Pancreas (tissue), 10 donors: Measurements from ENCODE around the gene HOXA9. TPM values are rescaled to one million over a fixed set of nuclear protein-coding genes. Genes with fewer than 3 reads are reported as not detected.

ENCODE experiments used
- ATAC-seq, 4 donors: fragments of 200-7000 bp; cut with Tn5 transposase; one replicate each; pipeline versions ENCODE4 v1.8.0 to v1.9.1; 2020; ENCODE audit warnings: mild to moderate bottlenecking in 4 of 4, moderate library complexity in 4 of 4
- DNase-seq, 6 donors: peaks; one replicate each; pipeline ENCODE4 v3.0.0-alpha.2; 2020
- FAIRE-seq: peaks from 2 replicates; lab custom pipeline; 2012; peaks lifted over from hg19 to GRCh38; lab: Jason Lieb, UNC
- H3K27ac ChIP-seq, 4 donors: fragments of 200-600 bp; sonication (generic); 1 replicate in 3 of 4; 2 replicates in 1 of 4; pipeline versions ENCODE4 v1.5.0 to v1.8.0; 2020
- H3K27me3 ChIP-seq, 4 donors: fragments of 200-600 bp; one replicate each; pipeline ENCODE4 v1.8.0; 2021
- H3K36me3 ChIP-seq, 3 donors: fragments of 200-600 bp; sonication (generic) in 1 of 3; one replicate each; pipeline versions ENCODE4 v1.5.0 to v1.8.0; 2020 to 2021
- H3K4me1 ChIP-seq, 3 donors: fragments of 200-600 bp; one replicate each; pipeline ENCODE4 v1.8.0; 2021
- H3K4me3 ChIP-seq, 4 donors: fragments of 200-600 bp; sonication (generic) in 2 of 4; one replicate each; pipeline versions ENCODE4 v1.5.0 to v1.8.0; 2020 to 2021
- H3K9me3 ChIP-seq, 4 donors: fragments of 200-600 bp; one replicate each; pipeline ENCODE4 v1.8.0; 2021
- CTCF ChIP-seq, 4 donors: fragments of 200-600 bp; sonication (generic) in 3 of 4; IDR thresholded peaks; one replicate each; pipeline versions ENCODE4 v1.5.0 to v1.8.0; 2021; ENCODE audit warnings: antibody characterized with exemption in 4 of 4
- WGBS, 2 donors: extraction: QIAGEN DNeasy Blood & Tissue Kit; methylation state at CpG; one replicate each; pipeline ENCODE4 v1.1.7; 2013; 5-methylcytosine and 5-hydroxymethylcytosine counted together
- intact Hi-C, 3 donors: fragments of 100-400 bp; cut with DNase I; formaldehyde crosslinking; loops; one replicate each; pipeline versions ENCODE4 v1.11.1 to v1.14.2; 2022
- polyA plus RNA-seq, 2 donors: library from polyadenylated mRNA; stranded (reverse); fragments of 200-250 nt; gene quantifications; one replicate each; pipeline ENCODE4 v1.2.3, GENCODE V29; 2013
- total RNA-seq, 6 donors: library from RNA; stranded (reverse); fragmentation: NEBNext Ultra II Directional in 4 of 6; extraction: Animal tissue kit (Norgen Biotek cat#: 25700) in 4 of 6; gene quantifications; one replicate each; pipeline versions ENCODE4 v1.2.1 to v1.2.4, GENCODE V29; 2021 to 2023
- donor health status: healthy with polysubstance abuse.
- donor health status: DM: no; HTN: no; CAD: no; lungs with moderate emphysema.
- donor health status: DM: no; HTN: no; CAD: no.
- donor health status: control.
- donor health status: control.
- donor health status: Bipolar disorder and iron deficiency.
- donor health status: DM: yes; HTN: yes; CAD: no.
- donor health status: DM: no; HTN: no; CAD: no.
- donor health status: DM: no; HTN: no; CAD: no.
- donor health status: DM: yes; HTN: yes; CAD: no.

HOXA9 gene
- total and polyA plus RNA-seq, 8 donors = 0.09 to 0.13 TPM; not detected in 6

- peak; percentile 99 to 100 (median 100) for TF ChIP-seq CTCF (IDR thresholded peaks at IDR 0.05)
- intact Hi-C loops = no loop called here
- Histone ChIP-seq H3K27ac (no peak overlapping the region), H3K27me3 (peaks cover 13 to 74% (median 29%) of the 10 kb centered on the region in 4 donors), H3K4me1 (peaks cover 0 to 7% (median 5%) of the 10 kb centered on the region in 3 donors), H3K36me3 (no peaks in the 10 kb centered on the region), H3K9me3 (no peaks in the 10 kb centered on the region), H3K4me3 (peak overlapping the region; percentile 29 to 82 (median 62))
- peak; percentile 86 to 94 (median 91) for ATAC-seq
- peak; percentile 61 to 98 (median 88) for DNase-seq
- no peak for FAIRE-seq
- WGBS, 2 donors = 2% methylated on average over 54 of the region's 54 CpGs
Measured at GRCh38 chr7:27160546-27161213, 4.7 kb downstream of the HOXA9 start.

- peak in 3 of 6 donors; percentile 23 to 65 (median 57) for DNase-seq
- no peak for FAIRE-seq
- 20 to 24% methylated on average over 23 of the region's 23 CpGs for WGBS, 2 donors
- Histone ChIP-seq H3K36me3 (no peaks in the 10 kb centered on the region), H3K9me3 (no peaks in the 10 kb centered on the region), H3K27ac (no peak overlapping the region), H3K4me1 (peaks cover 0 to 7% (median 5%) of the 10 kb centered on the region in 3 donors), H3K4me3 (peak overlapping the region; percentile 29 to 82 (median 62)), H3K27me3 (peaks cover 13 to 74% (median 29%) of the 10 kb centered on the region in 4 donors)
- no peak for TF ChIP-seq CTCF (IDR thresholded peaks at IDR 0.05)
- intact Hi-C loops = no loop called here
- peak; percentile 5 to 19 (median 9) for ATAC-seq
Measured at GRCh38 chr7:27160145-27160545, 5.2 kb downstream of the HOXA9 start.

- FAIRE-seq = no peak
- no peak for TF ChIP-seq CTCF (IDR thresholded peaks at IDR 0.05)
- H3K4me1 ChIP-seq = peaks cover 0 to 5% (median 5%) of the 10 kb centered on the region in 3 donors
- no peak overlapping the region for H3K4me3 ChIP-seq
- H3K27me3 ChIP-seq = peaks cover 14 to 74% (median 30%) of the 10 kb centered on the region in 4 donors
- 43 to 49% methylated on average over 27 of the region's 27 CpGs for WGBS, 2 donors
- ATAC-seq = no peak
- no peaks in the 10 kb centered on the region for H3K9me3 ChIP-seq
- intact Hi-C loops = loop anchor here in 1 of 3 donors (10.0 kb wide), 1 partner anchor 1305 kb away; no protein-coding TSS in a partner anchor
- DNase-seq = peak in 3 of 6 donors; percentile 5 to 52 (median 23)
- no peaks in the 10 kb centered on the region for H3K36me3 ChIP-seq
- H3K27ac ChIP-seq = no peak overlapping the region
Measured at GRCh38 chr7:27159266-27160144, 5.8 kb downstream of the HOXA9 start.

- FAIRE-seq (no peak), DNase-seq (peak in 4 of 6 donors; percentile 6 to 58 (median 28)), ATAC-seq (no peak)
- peaks cover 0 to 5% (median 4%) of the 10 kb centered on the region in 3 donors for H3K4me1 ChIP-seq
- H3K27ac ChIP-seq = no peak overlapping the region
- TF ChIP-seq CTCF (IDR thresholded peaks at IDR 0.05) = no peak
- H3K4me3 ChIP-seq = no peak overlapping the region
- WGBS, 2 donors = 18 to 19% methylated on average over 35 of the region's 35 CpGs
- intact Hi-C loops = loop anchor here in 1 of 3 donors (10.0 kb wide), 1 partner anchor 1304 kb away; no protein-coding TSS in a partner anchor
- peaks cover 15 to 74% (median 35%) of the 10 kb centered on the region in 4 donors for H3K27me3 ChIP-seq
- H3K9me3 ChIP-seq = no peaks in the 10 kb centered on the region
- H3K36me3 ChIP-seq = no peaks in the 10 kb centered on the region
Measured at GRCh38 chr7:27158436-27159265, 6.7 kb downstream of the HOXA9 start.
